Choroid plexus epithelial cell (primary cell): Measurements from ENCODE around the gene UXS1.

Source experiments
- DNase-seq: peaks from one replicate; pipeline ENCODE4 v3.0.0-alpha.2; 2010; ENCODE audit warnings: low read depth
- H3K4me3 ChIP-seq: 2 replicates; pipeline ENCODE4 v1.5.1; 2011; ENCODE audit warnings: low read depth, mild to moderate bottlenecking, control low read depth, low read length, moderate library complexity
- TF ChIP-seq, protein P1 (sequence below): conservative IDR thresholded peaks from 2 replicates; pipeline ENCODE4 v1.5.1; 2011; ENCODE audit warnings: low read depth, mild to moderate bottlenecking, control low read depth, inconsistent platforms, low read length, moderate library complexity

The UXS1 gene

DNA sequence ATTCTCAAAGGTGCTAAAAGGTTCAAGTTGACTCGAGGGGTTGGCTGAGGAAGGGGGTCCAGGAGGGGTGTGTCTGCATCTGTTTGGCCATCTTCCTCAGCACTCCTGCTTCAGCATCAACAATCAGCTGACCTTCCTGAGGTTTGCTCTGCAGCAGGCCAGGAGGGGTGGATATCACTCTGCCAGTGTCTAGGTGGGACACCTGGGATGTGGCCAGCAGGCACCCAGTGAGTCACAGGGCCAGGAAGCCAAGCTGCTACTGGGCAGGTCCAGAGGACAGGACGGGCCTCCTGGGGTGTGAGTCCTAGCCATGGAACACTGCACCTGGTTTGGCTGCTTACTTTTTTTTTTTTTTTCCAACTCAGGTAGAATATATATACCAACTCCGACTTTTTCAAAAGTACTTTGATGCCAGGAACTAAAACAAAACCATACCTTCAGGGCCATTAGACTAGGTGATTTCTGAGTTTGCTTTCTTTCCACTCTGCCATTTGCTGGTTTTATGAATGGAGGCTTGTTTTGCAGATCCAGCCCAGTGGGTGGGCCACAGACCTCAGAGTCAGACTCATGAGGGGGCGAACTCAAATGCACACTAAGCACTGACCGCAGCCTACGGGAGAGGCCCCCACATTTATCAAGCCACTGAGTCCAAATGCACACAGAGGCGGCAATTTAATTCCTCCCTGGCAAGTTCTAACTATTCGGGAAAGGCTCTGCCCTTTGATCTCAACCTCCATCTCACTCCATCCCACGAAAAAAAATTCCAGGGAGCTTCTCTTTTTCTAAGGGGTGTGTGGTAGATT, 76.0 kb downstream of the UXS1 start:
- H3K4me3 ChIP-seq: no peak overlapping the region
- no peak for DNase-seq
- TF ChIP-seq, protein P1, sequence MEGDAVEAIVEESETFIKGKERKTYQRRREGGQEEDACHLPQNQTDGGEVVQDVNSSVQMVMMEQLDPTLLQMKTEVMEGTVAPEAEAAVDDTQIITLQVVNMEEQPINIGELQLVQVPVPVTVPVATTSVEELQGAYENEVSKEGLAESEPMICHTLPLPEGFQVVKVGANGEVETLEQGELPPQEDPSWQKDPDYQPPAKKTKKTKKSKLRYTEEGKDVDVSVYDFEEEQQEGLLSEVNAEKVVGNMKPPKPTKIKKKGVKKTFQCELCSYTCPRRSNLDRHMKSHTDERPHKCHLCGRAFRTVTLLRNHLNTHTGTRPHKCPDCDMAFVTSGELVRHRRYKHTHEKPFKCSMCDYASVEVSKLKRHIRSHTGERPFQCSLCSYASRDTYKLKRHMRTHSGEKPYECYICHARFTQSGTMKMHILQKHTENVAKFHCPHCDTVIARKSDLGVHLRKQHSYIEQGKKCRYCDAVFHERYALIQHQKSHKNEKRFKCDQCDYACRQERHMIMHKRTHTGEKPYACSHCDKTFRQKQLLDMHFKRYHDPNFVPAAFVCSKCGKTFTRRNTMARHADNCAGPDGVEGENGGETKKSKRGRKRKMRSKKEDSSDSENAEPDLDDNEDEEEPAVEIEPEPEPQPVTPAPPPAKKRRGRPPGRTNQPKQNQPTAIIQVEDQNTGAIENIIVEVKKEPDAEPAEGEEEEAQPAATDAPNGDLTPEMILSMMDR: no peak

DNA sequence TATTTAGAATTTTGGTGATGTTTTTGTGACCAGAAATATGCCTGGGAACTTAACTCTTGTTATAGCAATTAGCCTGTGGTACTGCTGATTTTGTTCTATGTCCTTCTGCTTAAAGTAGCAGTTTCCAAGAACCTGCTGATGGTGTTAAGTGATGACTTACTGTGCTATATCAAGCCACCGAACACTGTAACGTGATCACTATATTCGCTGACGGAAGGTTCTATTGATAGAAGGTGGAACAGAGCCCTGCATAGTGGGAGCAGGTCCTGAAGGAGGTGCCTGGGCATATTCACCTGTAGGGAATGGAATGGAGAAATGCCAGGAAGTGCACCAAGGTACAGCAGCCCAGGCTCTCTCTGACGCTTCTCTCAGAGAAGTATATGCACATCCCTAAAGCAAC, 76.8 kb downstream of the UXS1 start:
- TF ChIP-seq, protein P1: no peak
- DNase-seq: no peak
- no peak overlapping the region for H3K4me3 ChIP-seq

DNA sequence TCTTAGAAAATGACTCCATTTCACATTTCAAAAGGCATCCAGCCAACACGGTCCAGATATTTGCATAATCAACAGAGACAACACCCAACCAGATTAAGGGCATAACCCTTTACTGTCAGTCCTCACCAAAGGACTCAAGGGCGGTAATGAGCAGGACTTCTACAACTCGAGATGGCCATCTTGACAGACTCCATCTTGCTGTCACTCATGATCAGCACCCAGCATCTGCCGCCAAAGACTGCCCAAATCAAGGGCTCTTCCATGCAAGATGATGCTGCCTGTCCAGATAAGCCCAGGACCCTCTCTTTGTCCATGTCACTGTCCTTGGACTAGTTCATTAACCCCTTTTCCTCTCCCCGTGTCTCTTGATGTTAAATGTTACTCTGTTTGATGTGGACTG, 77.9 kb downstream of the UXS1 start:
- no peak for DNase-seq
- no peak overlapping the region for H3K4me3 ChIP-seq
- TF ChIP-seq, protein P1: no peak

DNA sequence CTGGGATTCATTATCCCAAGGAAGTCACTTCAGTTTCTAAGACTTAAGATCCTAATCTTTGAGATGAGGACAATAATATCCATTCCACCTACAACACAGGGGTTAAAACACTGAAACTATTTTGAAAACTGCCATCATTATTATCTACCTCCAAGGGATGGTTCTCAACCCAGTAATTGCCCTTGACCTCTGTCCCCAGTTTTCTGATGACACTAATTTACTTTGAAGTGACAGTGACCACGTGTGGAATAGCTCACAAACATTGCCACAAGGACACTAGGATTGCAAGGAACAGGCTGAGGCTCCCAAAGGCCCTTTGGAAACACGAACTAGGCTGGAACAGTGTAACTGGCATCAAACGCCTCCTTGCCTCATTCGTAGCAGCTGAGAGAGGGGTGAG, 78.4 kb downstream of the UXS1 start:
- DNase-seq: no peak
- H3K4me3 ChIP-seq: no peak overlapping the region
- TF ChIP-seq, protein P1: no peak

DNA sequence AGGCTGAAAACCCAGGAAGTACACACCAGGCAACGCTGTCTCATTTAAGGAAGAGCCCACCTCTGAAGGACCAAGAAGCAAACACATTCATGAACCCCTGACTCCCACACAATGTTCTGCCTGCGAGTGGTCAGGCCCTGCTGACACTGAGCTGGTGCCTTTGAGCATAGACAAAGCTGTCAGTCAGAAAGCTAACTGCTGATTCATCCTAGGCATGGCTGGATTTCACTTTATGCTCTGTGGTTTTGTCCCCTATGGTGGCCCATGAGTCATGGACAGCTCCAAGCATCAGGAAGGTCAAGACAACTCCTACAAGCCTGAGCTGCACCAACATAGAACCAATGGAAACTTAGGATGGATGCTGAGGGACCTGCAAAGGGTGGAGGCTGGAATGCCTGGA, 78.9 kb downstream of the UXS1 start:
- peak; percentile 63 for DNase-seq
- no peak overlapping the region for H3K4me3 ChIP-seq
- TF ChIP-seq, protein P1: no peak

DNA sequence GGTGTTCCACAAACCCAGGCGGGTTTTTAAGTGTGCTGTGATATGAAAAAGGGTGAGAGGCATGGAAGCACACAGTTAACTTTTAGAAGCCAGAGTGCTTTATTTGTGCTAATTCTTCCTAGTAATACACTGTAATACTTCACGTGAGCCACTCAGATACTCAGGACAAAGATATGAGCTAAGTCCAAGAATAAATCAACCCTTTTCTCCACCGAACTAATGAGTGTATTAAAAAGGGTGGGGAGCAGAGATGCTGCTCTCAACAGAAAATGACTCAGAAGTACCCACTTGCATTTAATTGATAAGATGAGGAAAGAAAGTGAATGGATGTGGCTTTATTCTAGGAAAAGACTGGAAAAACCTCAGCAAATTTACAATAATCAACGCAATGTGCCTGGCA, 79.9 kb downstream of the UXS1 start:
- TF ChIP-seq, protein P1: no peak
- no peak for DNase-seq
- H3K4me3 ChIP-seq: no peak overlapping the region

DNA sequence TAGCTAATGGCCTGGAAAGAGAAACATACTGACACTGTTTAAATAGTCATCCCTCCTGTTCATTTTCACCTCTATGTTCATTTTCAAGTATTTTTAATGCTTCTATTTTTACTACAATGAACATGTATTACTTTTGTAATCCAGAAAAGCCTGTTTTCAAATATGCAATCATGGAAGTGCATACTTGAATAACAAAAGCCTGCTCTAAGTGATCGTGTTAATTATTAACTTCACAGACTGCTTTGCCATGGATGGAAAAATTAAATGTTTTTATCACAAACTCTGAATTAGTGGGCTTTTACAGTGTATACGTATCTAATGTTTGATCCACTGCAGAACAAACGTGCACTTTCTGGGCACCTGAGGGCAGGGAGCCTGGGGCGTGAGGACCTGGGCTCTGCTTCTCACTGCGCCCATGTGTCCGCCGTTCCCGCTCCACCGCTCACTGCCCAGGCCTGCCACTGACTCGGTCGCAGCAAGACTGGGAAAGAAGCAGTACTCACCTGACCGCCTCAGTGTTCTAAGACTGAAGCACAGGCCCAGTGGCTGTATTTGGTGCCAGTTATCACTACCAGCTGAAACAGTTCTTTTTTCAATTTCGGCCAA, 80.6 kb downstream of the UXS1 start:
- H3K4me3 ChIP-seq: no peak overlapping the region
- TF ChIP-seq, protein P1: no peak
- DNase-seq: no peak
